H1 (cell line): Measurements from ENCODE around the gene AIFM3. TPM values are rescaled to one million over a fixed set of nuclear protein-coding genes. Genes with fewer than 3 reads are reported as not detected.

Source experiments
- BACH1 ChIP-seq: IDR thresholded peaks from 2 replicates; pipeline ENCODE4 v1.6.1; 2012; ENCODE audit warnings: low read length, improper control_type of control experiment
- CTBP2 ChIP-seq: IDR thresholded peaks from 2 replicates; pipeline ENCODE4 v1.7.0; 2011; ENCODE audit warnings: borderline replicate concordance, mild to moderate bottlenecking, moderate library complexity, mixed read lengths, low read length; ENCODE audit not compliant: insufficient read depth, insufficient read length
- SIX5 ChIP-seq: IDR thresholded peaks from 2 replicates; pipeline ENCODE4 v1.6.1; 2011; ENCODE audit warnings: mild to moderate bottlenecking, low read depth, low read length
- TAF1 ChIP-seq: IDR thresholded peaks from 2 replicates; pipeline ENCODE4 v1.6.1; 2011; ENCODE audit warnings: mild to moderate bottlenecking, low read depth, low read length
- polyA plus RNA-seq, 7 experiments: library from polyadenylated mRNA; depleted of rRNA in 3 of 7; stranded (reverse) in 5 of 7; unstranded in 2 of 7; fragments of >200 nt in 5 of 7; fragments of 200-250 nt in 2 of 7; gene quantifications; 1 replicate in 5 of 7; 2 replicates in 1 of 7; 4 replicates in 1 of 7; pipeline versions ENCODE4 v1.2.1 to v1.2.3, GENCODE V29; 2011 to 2013; ENCODE audit warnings: missing spikeins in 2 of 7, mixed read lengths in 2 of 7
- total RNA-seq: library from RNA; stranded (reverse); fragmentation: NEBNext Ultra II Directional; extraction: Animal tissue kit (Norgen Biotek cat#: 25700); gene quantifications from 2 replicates; pipeline ENCODE4 v1.2.1, GENCODE V29; 2021

The AIFM3 gene
- total and polyA plus RNA-seq, 2 of the 8 experiments (the other 6 are each of a cell fraction or from before 2014, with no cell fraction given), result 0.86 to 1.4 TPM

DNA sequence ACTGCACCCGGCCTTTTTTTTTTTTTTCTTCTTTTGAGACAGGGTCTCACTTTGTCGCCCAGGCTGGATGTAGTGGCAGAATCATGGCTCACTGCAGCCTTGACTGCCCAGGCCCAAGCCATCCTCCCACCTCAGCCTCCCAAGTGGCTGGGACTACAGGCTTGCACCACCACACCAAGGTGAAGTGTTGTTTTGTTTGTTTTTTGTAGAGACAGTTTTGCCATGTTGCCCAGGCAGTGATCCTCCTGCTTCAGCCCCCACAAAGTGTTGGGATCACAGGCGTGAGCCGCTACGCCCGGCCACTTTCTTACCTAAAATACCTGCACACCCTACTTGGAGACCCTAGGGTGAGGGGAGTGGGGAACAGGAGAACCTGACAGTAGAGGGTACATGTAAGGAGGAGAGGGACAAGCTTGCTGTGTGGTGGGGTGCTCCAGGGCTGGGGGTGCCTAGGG lies 4.5 kb upstream of the AIFM3 start (continued):
- no peak for TF ChIP-seq CTBP2
- TF ChIP-seq BACH1, result no peak
- TF ChIP-seq SIX5, result no peak
- no peak for TF ChIP-seq TAF1
